Naive thymus-derived CD4-positive, alpha-beta T cell (primary cell): ENCODE data around the gene OLIG3. TPM values are rescaled to one million over a fixed set of nuclear protein-coding genes. Genes with fewer than 3 reads are reported as not detected.
A peak's percentile ranks its signal among the peaks of the same experiment; 100 is the strongest.

Experiments
- ATAC-seq: fragments of 150-1000 bp; cut with Tn5 transposase; 2 replicates; pipeline ENCODE4 v1.10.0; 2021; ENCODE audit warnings: mild to moderate bottlenecking, moderate library complexity
- CTCF ChIA-PET: fragments of 350-600 bp; sonication (Branson Sonifier 250); formaldehyde crosslinking; loops from one replicate; lab custom pipeline; 2021; ENCODE audit warnings: antibody characterized with exemption; lab: Charles Lee
- POLR2A ChIA-PET: fragments of 350-600 bp; sonication (Branson Sonifier 250); formaldehyde crosslinking; loops from one replicate; lab custom pipeline; 2021; ENCODE audit warnings: antibody characterized with exemption, inconsistent platforms; lab: Charles Lee
- DNase-seq, 9 donors: peaks; one replicate each; pipeline versions ENCODE4 v3.0.0 to v3.0.0-alpha.2; 2020 to 2022; ENCODE audit warnings: mixed read lengths in 1 of 9
- H3K27ac ChIP-seq: one replicate; pipeline ENCODE4 v1.7.0; 2013; ENCODE audit warnings: mild to moderate bottlenecking, low read depth, low read length, moderate library complexity
- H3K27me3 ChIP-seq, 2 donors: one replicate each; pipeline ENCODE4 v1.7.0; 2013; ENCODE audit warnings: low read length in 2 of 2, mild to moderate bottlenecking in 2 of 2, moderate library complexity in 2 of 2; ENCODE audit not compliant: control insufficient read depth in 2 of 2, insufficient read depth in 2 of 2
- H3K36me3 ChIP-seq, 3 experiments: 1 replicate in 2 of 3; 2 replicates in 1 of 3; pipeline ENCODE4 v1.7.0; 2013; ENCODE audit warnings: low read length in 3 of 3, mild to moderate bottlenecking in 3 of 3, moderate library complexity in 1 of 3; ENCODE audit not compliant: insufficient read depth in 3 of 3, control insufficient read depth in 2 of 3
- H3K4me1 ChIP-seq, 2 donors: one replicate each; pipeline ENCODE4 v1.7.0; 2013; ENCODE audit warnings: low read length in 2 of 2, mild to moderate bottlenecking in 2 of 2, moderate library complexity in 1 of 2; ENCODE audit not compliant: control insufficient read depth in 2 of 2, insufficient read depth in 2 of 2
- H3K4me3 ChIP-seq: 2 replicates; pipeline ENCODE4 v1.7.0; 2013; ENCODE audit warnings: mild to moderate bottlenecking, low read length
- H3K9me3 ChIP-seq, 3 experiments: 1 replicate in 2 of 3; 2 replicates in 1 of 3; pipeline ENCODE4 v1.7.0; 2013; ENCODE audit warnings: low read length in 3 of 3; ENCODE audit not compliant: control insufficient read depth in 2 of 3
- H3K27ac Mint-ChIP-seq, 9 donors: one replicate each; pipeline ENCODE4 v1.8.0; 2020 to 2022; ENCODE audit warnings: mixed read lengths in 9 of 9, mild to moderate bottlenecking in 8 of 9, moderate library complexity in 5 of 9, inconsistent platforms in 2 of 9
- H3K27me3 Mint-ChIP-seq, 5 donors: one replicate each; pipeline ENCODE4 v1.8.0; 2021 to 2022; ENCODE audit warnings: mixed read lengths in 5 of 5, mild to moderate bottlenecking in 1 of 5
- H3K36me3 Mint-ChIP-seq, 5 donors: one replicate each; pipeline ENCODE4 v1.8.0; 2020 to 2022; ENCODE audit warnings: mixed read lengths in 5 of 5, mild to moderate bottlenecking in 3 of 5, inconsistent platforms in 1 of 5
- H3K4me1 Mint-ChIP-seq, 7 donors: one replicate each; pipeline ENCODE4 v1.8.0; 2020 to 2022; ENCODE audit warnings: mixed read lengths in 7 of 7, mild to moderate bottlenecking in 3 of 7, inconsistent platforms in 1 of 7
- H3K4me3 Mint-ChIP-seq, 10 donors: one replicate each; pipeline ENCODE4 v1.8.0; 2020 to 2022; ENCODE audit warnings: mild to moderate bottlenecking in 10 of 10, mixed read lengths in 10 of 10, moderate library complexity in 6 of 10, inconsistent platforms in 2 of 10
- H3K9me3 Mint-ChIP-seq, 11 donors: one replicate each; pipeline ENCODE4 v1.8.0; 2020 to 2022; ENCODE audit warnings: mixed read lengths in 11 of 11, mild to moderate bottlenecking in 4 of 11, inconsistent platforms in 1 of 11, moderate library complexity in 1 of 11
- intact Hi-C, 2 donors: fragments of 100-400 bp; cut with micrococcal nuclease; formaldehyde crosslinking; loops; one replicate each; pipeline ENCODE4 v1.15.1; 2023
- polyA plus RNA-seq, 2 donors: library from polyadenylated mRNA; unstranded; fragments of 300-500 nt; fragmentation: Illumina TruSeq; gene quantifications; one replicate each; pipeline ENCODE4 v1.2.3, GENCODE V29; 2021
- total RNA-seq, 6 experiments: library from RNA in 5 of 6; stranded (reverse) in 5 of 6; gene quantifications; 1 replicate in 5 of 6; 2 replicates in 1 of 6; pipeline ENCODE4 v1.2.3 and lab custom pipeline; 2021 to 2026

OLIG3 gene
- total and polyA plus RNA-seq, 7 experiments from 2014 or later: not detected

DNA sequence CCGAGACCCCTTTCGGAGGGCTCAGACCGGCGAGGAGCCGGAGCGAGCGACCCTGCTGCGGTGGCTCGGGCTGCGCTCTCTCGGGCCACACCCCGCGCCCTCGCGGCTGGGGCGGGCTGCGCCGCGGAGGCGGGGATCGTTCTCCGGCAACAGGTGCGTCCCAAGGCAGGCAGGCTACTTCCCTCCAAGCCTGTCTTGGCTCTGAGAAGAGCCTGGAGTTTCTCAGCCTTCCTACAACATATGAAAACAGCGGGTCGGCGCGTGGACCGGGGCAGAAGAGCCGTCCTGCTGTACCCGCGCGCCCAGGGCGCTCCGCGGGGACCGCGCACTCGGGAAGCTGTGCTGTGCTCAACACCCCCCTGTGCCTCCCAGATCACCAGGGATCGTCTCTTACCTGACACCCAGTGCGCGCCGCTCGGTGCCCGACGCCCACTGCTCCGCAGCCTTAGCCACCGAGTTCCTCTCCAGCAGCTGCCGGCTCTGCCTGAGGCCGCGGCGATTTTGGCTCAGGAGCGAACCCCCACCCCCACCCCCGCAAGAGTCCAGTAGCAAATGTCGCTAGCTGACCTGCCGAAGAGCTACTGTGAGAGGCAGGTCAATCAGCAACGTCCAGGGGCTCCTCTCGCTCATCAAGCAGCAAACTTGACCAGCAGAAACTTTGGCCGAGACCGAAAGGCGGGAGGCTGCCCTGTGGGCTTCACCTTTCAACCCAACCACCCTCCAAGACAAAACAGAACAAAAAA lies 3.7 kb upstream of the OLIG3 start:
- POLR2A ChIA-PET: interaction anchor here (1.4 kb wide), 2 partner anchors 34 to 41 kb away, joined by 3 to 5 read pairs; no protein-coding TSS in a partner anchor
- ATAC-seq: peak; percentile 52

DNA sequence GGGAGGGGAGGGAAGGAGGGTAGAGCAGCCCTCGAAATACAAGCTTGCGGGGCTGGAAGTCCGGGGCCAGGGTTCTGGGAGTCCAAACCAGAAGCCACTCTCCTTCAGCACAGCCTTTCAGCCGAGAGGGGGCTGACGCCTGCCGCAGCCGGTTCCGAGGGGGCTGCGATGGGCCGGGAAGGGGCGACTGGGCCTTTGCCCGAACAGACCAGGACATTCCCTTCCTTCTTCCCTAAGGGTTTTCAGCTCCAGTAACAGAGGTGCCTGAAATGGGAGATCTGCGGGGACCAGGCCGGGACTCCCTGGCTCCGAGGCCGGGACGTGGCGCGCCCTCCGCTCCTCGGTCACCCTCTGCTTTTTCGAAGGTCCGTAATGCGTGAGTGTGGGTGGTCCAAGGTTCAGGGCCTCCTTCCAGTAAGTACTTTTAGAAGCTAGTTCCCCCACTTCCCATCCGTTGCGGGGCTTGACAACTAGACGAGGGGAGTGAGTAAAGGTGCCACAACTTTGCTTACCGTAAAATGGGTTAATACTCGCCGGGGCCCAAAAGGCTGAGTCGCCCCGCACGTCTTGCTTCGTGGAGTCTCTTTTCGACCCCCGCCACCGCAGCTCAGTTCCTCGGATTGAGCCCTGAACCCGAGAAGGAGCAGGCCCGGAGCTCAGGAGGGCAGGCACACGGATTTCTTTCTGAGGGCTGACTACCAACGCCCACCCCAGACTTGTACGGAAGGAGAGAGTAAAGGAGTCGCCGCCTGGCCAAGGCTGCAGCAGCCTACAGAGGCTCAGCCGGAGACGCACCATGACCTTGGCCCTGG lies 2.9 kb upstream of the OLIG3 start:
- peaks cover 0 to 15% (median 3%) of the 10 kb centered on the region in 11 donors for H3K9me3 Mint-ChIP-seq
- DNase-seq (peak in 1 of 9 donors; percentile 11), ATAC-seq (peak; percentile 43)
- Histone ChIP-seq H3K36me3 (no peaks in the 10 kb centered on the region), H3K4me1 (peaks cover 35 to 40% of the 10 kb centered on the region in 2 donors), H3K4me3 (peak overlapping the region; percentile 34), H3K27ac (no peak overlapping the region), H3K27me3 (peaks cover 45 to 62% of the 10 kb centered on the region in 2 donors), H3K9me3 (no peaks in the 10 kb centered on the region)
- H3K36me3 Mint-ChIP-seq: peaks cover 0 to 8% (median 0%) of the 10 kb centered on the region in 5 donors
- ChIA-PET POLR2A (interaction anchor here (1.4 to 1.5 kb wide), 3 partner anchors 7 to 42 kb away, joined by 3 to 5 read pairs (median 4); no protein-coding TSS in a partner anchor), CTCF (interaction anchor here (0.6 kb wide), 1 partner anchor 94 kb away, joined by 3 read pairs; no protein-coding TSS in a partner anchor)
- peaks cover 52 to 92% (median 79%) of the 10 kb centered on the region in 5 donors for H3K27me3 Mint-ChIP-seq
- peak overlapping the region in 1 of 9 donors; percentile 72 for H3K27ac Mint-ChIP-seq
- intact Hi-C loops: loop anchor here (1.0 to 10.0 kb wide), 3 partner anchors 9 to 222 kb away; no protein-coding TSS in a partner anchor
- peak overlapping the region; percentile 45 to 81 (median 63) for H3K4me3 Mint-ChIP-seq
- H3K4me1 Mint-ChIP-seq: peaks cover 27 to 59% (median 46%) of the 10 kb centered on the region in 7 donors

More for the DNA sequence above, 3.7 kb upstream of the OLIG3 start:
- Mint-ChIP-seq H3K9me3 (peaks cover 0 to 7% (median 2%) of the 10 kb centered on the region in 11 donors), H3K27me3 (peaks cover 45 to 91% (median 76%) of the 10 kb centered on the region in 5 donors), H3K4me3 (peak overlapping the region; percentile 28 to 81 (median 56)), H3K27ac (peak overlapping the region in 1 of 9 donors; percentile 13), H3K36me3 (peaks cover 0 to 3% (median 0%) of the 10 kb centered on the region in 5 donors), H3K4me1 (peaks cover 22 to 52% (median 39%) of the 10 kb centered on the region in 7 donors)
- no peaks in the 10 kb centered on the region for H3K36me3 ChIP-seq
- H3K27me3 ChIP-seq: peaks cover 47 to 55% of the 10 kb centered on the region in 2 donors
- peak overlapping the region; percentile 34 for H3K4me3 ChIP-seq
- peak in 4 of 9 donors; percentile 17 to 32 (median 28) for DNase-seq
- H3K4me1 ChIP-seq: peaks cover 35 to 36% of the 10 kb centered on the region in 2 donors
- CTCF ChIA-PET: no interaction called here
- H3K27ac ChIP-seq: no peak overlapping the region
- intact Hi-C loops: loop anchor here (2.0 to 10.0 kb wide), 5 partner anchors 39 to 577 kb away; no protein-coding TSS in a partner anchor
- H3K9me3 ChIP-seq: no peaks in the 10 kb centered on the region

DNA sequence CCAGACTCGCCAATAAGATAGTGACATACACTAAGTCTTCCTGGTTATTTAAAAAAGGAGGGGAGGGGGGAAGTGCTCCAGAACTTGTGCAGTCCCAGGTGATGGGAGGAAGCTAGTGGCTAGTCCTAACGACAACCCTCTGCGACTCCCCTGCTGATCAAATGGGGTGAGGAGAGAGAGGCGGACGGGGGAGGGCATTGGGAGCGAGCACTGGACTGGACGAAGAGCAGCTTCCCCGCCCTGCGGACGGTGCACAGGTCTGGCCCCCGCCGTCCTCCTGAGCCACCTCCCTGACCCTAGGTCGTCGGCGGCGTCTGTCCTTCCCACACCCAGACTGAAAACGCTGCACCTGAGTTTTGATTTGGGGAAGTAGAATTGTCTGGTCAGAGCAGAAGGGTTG lies 2.2 kb upstream of the OLIG3 start:
- H3K4me3 Mint-ChIP-seq: peak overlapping the region in 8 of 10 donors; percentile 27 to 81 (median 62)
- peaks cover 0 to 13% (median 0%) of the 10 kb centered on the region in 5 donors for H3K36me3 Mint-ChIP-seq
- CTCF ChIA-PET: interaction anchor here (0.6 kb wide), 1 partner anchor 94 kb away, joined by 3 read pairs; no protein-coding TSS in a partner anchor
- POLR2A ChIA-PET: interaction anchor here (1.4 to 1.5 kb wide), 2 partner anchors 8 to 36 kb away, joined by 4 to 5 read pairs; no protein-coding TSS in a partner anchor
- DNase-seq (no peak), ATAC-seq (no peak)
- Histone ChIP-seq H3K9me3 (no peaks in the 10 kb centered on the region), H3K27me3 (peaks cover 44 to 68% of the 10 kb centered on the region in 2 donors), H3K27ac (no peak overlapping the region), H3K36me3 (no peaks in the 10 kb centered on the region), H3K4me3 (no peak overlapping the region), H3K4me1 (peaks cover 35 to 40% of the 10 kb centered on the region in 2 donors)
- peak overlapping the region in 1 of 9 donors; percentile 74 for H3K27ac Mint-ChIP-seq
- peaks cover 0 to 23% (median 5%) of the 10 kb centered on the region in 11 donors for H3K9me3 Mint-ChIP-seq
- H3K27me3 Mint-ChIP-seq: peaks cover 59 to 92% (median 81%) of the 10 kb centered on the region in 5 donors
- intact Hi-C loops: loop anchor here (1.0 to 10.0 kb wide), 3 partner anchors 8 to 222 kb away; no protein-coding TSS in a partner anchor
- peaks cover 27 to 65% (median 51%) of the 10 kb centered on the region in 7 donors for H3K4me1 Mint-ChIP-seq

DNA sequence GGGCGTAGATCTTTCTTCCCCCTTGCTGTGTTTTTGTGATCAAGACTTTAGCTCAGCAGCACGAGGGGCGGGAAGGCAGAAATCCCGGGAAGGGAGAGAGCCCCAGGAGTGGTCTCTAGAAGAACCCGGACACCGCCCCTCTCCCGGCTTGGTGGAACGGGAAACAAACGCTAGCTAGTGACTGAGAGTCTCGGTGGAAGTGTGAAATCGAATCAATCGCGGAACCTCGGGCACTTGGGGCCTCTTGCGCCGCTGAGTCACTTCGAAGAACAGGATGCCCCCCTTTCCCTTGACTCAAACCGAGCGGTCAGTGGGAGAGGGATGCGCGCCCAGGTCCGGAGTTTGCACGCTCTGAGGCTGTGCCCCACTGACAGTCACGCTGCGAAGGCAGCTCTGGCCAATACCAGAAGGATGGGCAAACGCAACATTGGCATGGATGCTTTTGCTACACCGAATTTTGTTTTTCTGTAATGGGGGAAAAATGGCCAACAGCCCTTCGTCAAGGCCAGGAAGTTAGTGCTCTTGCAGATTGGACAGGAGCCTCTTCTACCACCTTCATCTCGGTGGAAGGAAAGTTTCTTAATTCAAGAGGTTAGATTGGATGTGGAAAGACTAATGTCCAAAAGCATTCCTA lies 1.6 kb upstream of the OLIG3 start:
- H3K27me3 Mint-ChIP-seq: peaks cover 65 to 92% (median 81%) of the 10 kb centered on the region in 5 donors
- no peak for ATAC-seq
- Histone ChIP-seq H3K27ac (no peak overlapping the region), H3K27me3 (peaks cover 50 to 73% of the 10 kb centered on the region in 2 donors), H3K9me3 (no peaks in the 10 kb centered on the region), H3K4me1 (peaks cover 35 to 40% of the 10 kb centered on the region in 2 donors), H3K4me3 (no peak overlapping the region), H3K36me3 (no peaks in the 10 kb centered on the region)
- no peak for DNase-seq
- peak overlapping the region; percentile 37 to 81 (median 58) for H3K4me3 Mint-ChIP-seq
- intact Hi-C loops: loop anchor here (1.0 to 10.0 kb wide), 4 partner anchors 8 to 221 kb away; no protein-coding TSS in a partner anchor
- H3K9me3 Mint-ChIP-seq: peaks cover 0 to 26% (median 5%) of the 10 kb centered on the region in 11 donors
- peaks cover 27 to 65% (median 51%) of the 10 kb centered on the region in 7 donors for H3K4me1 Mint-ChIP-seq
- peak overlapping the region in 2 of 9 donors; percentile 48 to 74 for H3K27ac Mint-ChIP-seq
- peaks cover 0 to 13% (median 0%) of the 10 kb centered on the region in 5 donors for H3K36me3 Mint-ChIP-seq
- CTCF ChIA-PET: no interaction called here
- POLR2A ChIA-PET: interaction anchor here (1.5 kb wide), 1 partner anchor 9 kb away, joined by 4 read pairs; no protein-coding TSS in a partner anchor

DNA sequence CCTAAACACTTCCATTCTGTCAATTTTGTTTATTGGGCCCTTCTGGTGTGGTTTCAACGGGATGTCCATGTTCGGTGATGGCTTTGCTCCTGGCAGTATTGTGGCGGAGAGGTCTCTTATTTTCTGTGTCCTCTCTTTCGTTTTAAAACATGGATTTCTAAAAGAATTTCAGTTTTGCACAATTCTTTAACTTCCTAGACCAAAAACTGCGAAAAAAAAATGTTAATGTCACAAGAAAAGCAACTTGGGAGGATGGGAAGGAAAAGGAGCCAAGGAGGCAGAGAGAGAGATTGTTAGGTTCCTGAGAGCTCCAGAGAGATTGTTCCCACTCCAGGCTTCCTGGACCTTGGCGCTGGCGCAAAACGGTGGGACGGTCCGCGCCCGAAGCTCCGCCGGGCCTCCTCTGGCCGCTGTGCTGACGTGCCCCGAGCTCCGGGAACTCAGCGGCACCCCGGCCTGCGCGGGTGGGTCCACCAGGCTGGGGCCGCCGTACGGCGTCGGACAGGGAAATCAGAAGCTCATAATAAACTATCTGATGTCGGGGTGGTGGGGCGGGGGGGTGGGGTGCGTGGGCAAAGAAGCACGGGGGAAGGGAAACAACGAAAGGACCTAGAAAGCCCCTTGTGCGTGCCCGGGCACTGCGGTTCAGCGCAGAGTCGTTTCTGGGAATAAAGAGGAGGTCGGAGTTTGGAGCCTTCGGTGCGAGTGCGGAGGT lies 951 bp upstream of the OLIG3 start:
- POLR2A ChIA-PET: interaction anchor here (1.0 kb wide), 1 partner anchor 8 kb away, joined by 6 read pairs; no protein-coding TSS in a partner anchor
- peak overlapping the region in 3 of 9 donors; percentile 10 to 83 (median 15) for H3K27ac Mint-ChIP-seq

More for the DNA sequence above, 951 bp upstream of the OLIG3 start:
- Histone ChIP-seq H3K4me3 (no peak overlapping the region), H3K27me3 (peaks cover 56 to 79% of the 10 kb centered on the region in 2 donors), H3K27ac (no peak overlapping the region), H3K36me3 (no peaks in the 10 kb centered on the region), H3K4me1 (peaks cover 35 to 40% of the 10 kb centered on the region in 2 donors), H3K9me3 (no peaks in the 10 kb centered on the region)
- intact Hi-C loops: loop anchor here (2.0 to 10.0 kb wide), 3 partner anchors 64 to 220 kb away; no protein-coding TSS in a partner anchor
- Mint-ChIP-seq H3K9me3 (peaks cover 0 to 30% (median 5%) of the 10 kb centered on the region in 11 donors), H3K4me3 (peak overlapping the region; percentile 22 to 81 (median 67)), H3K27me3 (peaks cover 71 to 96% (median 87%) of the 10 kb centered on the region in 5 donors), H3K4me1 (peaks cover 27 to 69% (median 51%) of the 10 kb centered on the region in 7 donors), H3K36me3 (peaks cover 0 to 16% (median 0%) of the 10 kb centered on the region in 5 donors)
- CTCF ChIA-PET: no interaction called here
- ATAC-seq (no peak), DNase-seq (no peak)
